Keratinocyte (primary cell): ENCODE measurements around the gene ADAMTS2.

ENCODE experiments used
- CTCF ChIP-seq, 3 experiments: IDR thresholded peaks in 1 of 3; conservative IDR thresholded peaks in 1 of 3; optimal IDR thresholded peaks in 1 of 3; 2 replicates in 2 of 3; 3 replicates in 1 of 3; pipeline versions ENCODE3 to v1.5.1; 2011; ENCODE audit warnings: low read length in 3 of 3, mild to moderate bottlenecking in 3 of 3, moderate library complexity in 2 of 3, control low read depth in 1 of 3, inconsistent platforms in 1 of 3; ENCODE audit not compliant: insufficient read depth in 2 of 3; ENCODE audit errors: extremely low read depth in 1 of 3
- EZH2 ChIP-seq: IDR thresholded peaks from one replicate; pipeline ENCODE4 v1.6.1; 2012; ENCODE audit warnings: inconsistent platforms, mild to moderate bottlenecking, low read length, moderate library complexity

- TF ChIP-seq CTCF (optimal IDR thresholded peaks at IDR 0.05 in 1 of 3, IDR thresholded peaks at IDR 0.05 in 1 of 3, conservative IDR thresholded peaks at IDR 0.05 in 1 of 3; ENCODE audit: extremely low read depth in 1 of 3, insufficient read depth in 2 of 3, low read length in 3 of 3) (no peak), EZH2 (no peak)
These were observed 53.1 kb downstream of the ADAMTS2 start for GRCh38 chr5:179292202-179292601.
